OCI-LY7 (cell line): ENCODE measurements around the gene PCDH10.

Source experiments
- CTCF ChIP-seq: fragments of 200-600 bp; sonication (generic); conservative IDR thresholded peaks from 2 replicates; pipeline ENCODE4 v1.5.1; 2014; ENCODE audit warnings: mild to moderate bottlenecking, antibody characterized with exemption, low read length, moderate library complexity, mixed read lengths
- EZH2phosphoT487 ChIP-seq: fragments of 200-600 bp; sonication (generic); IDR thresholded peaks from 2 replicates; pipeline ENCODE4 v1.6.1; 2018; ENCODE audit warnings: low read depth, borderline replicate concordance, mild to moderate bottlenecking, mixed run types, antibody characterized with exemption, low read length, moderate library complexity, mixed read lengths

GRCh38 chr4:133130171-133130570 lies 18.9 kb upstream of the PCDH10 start:
- no peak for TF ChIP-seq EZH2phosphoT487
- TF ChIP-seq CTCF = no peak
